Keratinocyte (primary cell): ENCODE measurements around the gene ARHGEF16.

Experiments
- CTCF ChIP-seq, 3 experiments: IDR thresholded peaks in 1 of 3; conservative IDR thresholded peaks in 1 of 3; optimal IDR thresholded peaks in 1 of 3; 2 replicates in 2 of 3; 3 replicates in 1 of 3; pipeline versions ENCODE3 to v1.5.1; 2011; ENCODE audit warnings: low read length in 3 of 3, mild to moderate bottlenecking in 3 of 3, moderate library complexity in 2 of 3, control low read depth in 1 of 3, inconsistent platforms in 1 of 3; ENCODE audit not compliant: insufficient read depth in 2 of 3; ENCODE audit errors: extremely low read depth in 1 of 3
- EZH2 ChIP-seq: IDR thresholded peaks from one replicate; pipeline ENCODE4 v1.6.1; 2012; ENCODE audit warnings: inconsistent platforms, mild to moderate bottlenecking, low read length, moderate library complexity

GRCh38 chr1:3463408-3463863, 9.0 kb downstream of the ARHGEF16 start:
- TF ChIP-seq CTCF (optimal IDR thresholded peaks at IDR 0.05 in 1 of 3, IDR thresholded peaks at IDR 0.05 in 1 of 3, conservative IDR thresholded peaks at IDR 0.05 in 1 of 3; ENCODE audit: extremely low read depth in 1 of 3, insufficient read depth in 2 of 3, low read length in 3 of 3) (no peak), EZH2 (no peak)
